ENCODE measurements around the gene CASP6.

- TF ChIP-seq CTCF (conservative IDR thresholded peaks at IDR 0.05; ENCODE audit: low read length) (no peak), EZH2phosphoT487 (IDR thresholded peaks at IDR 0.05; ENCODE audit: borderline replicate concordance, low read depth, low read length) (no peak)
Measured at GRCh38 chr4:109750652-109751244, 47.5 kb upstream of the CASP6 start.
